Spleen (tissue), 11 donors: ENCODE data around the gene HDAC7. TPM values are rescaled to one million over a fixed set of nuclear protein-coding genes. Genes with fewer than 3 reads are reported as not detected.

Source experiments
- DNase-seq: peaks from one replicate; pipeline ENCODE4 v3.0.0-alpha.2; 2020
- H3K27ac ChIP-seq, 8 donors: fragments of 200-600 bp; sonication (generic) in 7 of 8; 1 replicate in 4 of 8; 2 replicates in 4 of 8; pipeline versions ENCODE4 v1.5.0 to v1.8.0; 2016 to 2021; ENCODE audit warnings: inconsistent platforms in 4 of 8, mild to moderate bottlenecking in 4 of 8, moderate library complexity in 1 of 8
- H3K27me3 ChIP-seq, 7 donors: fragments of 200-600 bp; sonication (generic) in 6 of 7; replicated peaks in 1 of 7; 1 replicate in 4 of 7; 2 replicates in 3 of 7; pipeline versions ENCODE4 v1.5.0 to v1.8.0; 2016 to 2021; ENCODE audit warnings: inconsistent platforms in 3 of 7, mild to moderate bottlenecking in 1 of 7
- H3K36me3 ChIP-seq, 6 donors: fragments of 200-600 bp; sonication (generic) in 5 of 6; 1 replicate in 4 of 6; 2 replicates in 2 of 6; pipeline versions ENCODE4 v1.5.0 to v1.8.0; 2016 to 2021; ENCODE audit warnings: inconsistent platforms in 2 of 6
- H3K4me1 ChIP-seq, 6 donors: fragments of 200-600 bp; sonication (generic) in 5 of 6; 1 replicate in 3 of 6; 2 replicates in 3 of 6; pipeline versions ENCODE4 v1.5.0 to v1.8.0; 2016 to 2021; ENCODE audit warnings: inconsistent platforms in 3 of 6
- H3K4me3 ChIP-seq, 8 donors: fragments of 200-600 bp; sonication (generic) in 7 of 8; 1 replicate in 4 of 8; 2 replicates in 4 of 8; pipeline versions ENCODE4 v1.5.0 to v1.8.0; 2016 to 2021; ENCODE audit warnings: inconsistent platforms in 4 of 8, mild to moderate bottlenecking in 4 of 8, moderate library complexity in 2 of 8
- H3K9me3 ChIP-seq, 8 donors: fragments of 200-600 bp; sonication (generic) in 7 of 8; 1 replicate in 4 of 8; 2 replicates in 4 of 8; pipeline versions ENCODE4 v1.5.0 to v1.8.0; 2016 to 2021; ENCODE audit warnings: inconsistent platforms in 4 of 8
- CTCF ChIP-seq, 11 experiments: fragments of 200-600 bp in 7 of 11; fragments of 450-650 bp in 4 of 11; sonication (generic) in 4 of 11; IDR thresholded peaks in 8 of 11; conservative IDR thresholded peaks in 3 of 11; 1 replicate in 7 of 11; 2 replicates in 4 of 11; pipeline versions ENCODE4 v1.4.0 to v1.8.0; 2016 to 2021; ENCODE audit warnings: antibody characterized with exemption in 11 of 11, inconsistent platforms in 4 of 11, mild to moderate bottlenecking in 1 of 11
- POLR2A ChIP-seq, 3 donors: fragments of 450-650 bp; IDR thresholded peaks; one replicate each; pipeline ENCODE4 v1.5.1; 2017; ENCODE audit warnings: antibody characterized with exemption in 3 of 3, mild to moderate bottlenecking in 1 of 3
- POLR2AphosphoS5 ChIP-seq, 3 donors: sonication (generic); formaldehyde crosslinking; IDR thresholded peaks; one replicate each; pipeline ENCODE4 v1.5.1; 2017; ENCODE audit warnings: antibody characterized with exemption in 3 of 3
- WGBS, 5 donors: extraction: QIAGEN DNeasy Blood & Tissue Kit in 3 of 5; methylation state at CpG; one replicate each; pipeline versions ENCODE4 v1.1.5 to v1.1.7; 2013 to 2018; 5-methylcytosine and 5-hydroxymethylcytosine counted together
- intact Hi-C: fragments of 100-400 bp; cut with DNase I; formaldehyde crosslinking; loops from one replicate; pipeline ENCODE4 v1.15.0; 2023; ENCODE audit warnings: low total_unique reads
- polyA plus RNA-seq, 3 donors: library from polyadenylated mRNA; stranded (reverse); fragments of 200-250 nt; gene quantifications; one replicate each; pipeline ENCODE4 v1.2.1, GENCODE V29; 2013
- total RNA-seq, 7 donors: library from RNA; depleted of rRNA in 3 of 7; stranded (reverse); fragments of >200 nt in 3 of 7; fragmentation: NEBNext Ultra II Directional in 4 of 7; extraction: Animal tissue kit (Norgen Biotek cat#: 25700) in 4 of 7; gene quantifications; one replicate each; pipeline versions ENCODE4 v1.1.0 to v1.2.1, GENCODE V29; 2016 to 2021
- donor health status: healthy with polysubstance abuse.
- donor health status: DM: no; HTN: no; CAD: no; lungs with moderate emphysema.
- donor health status: DM: no; HTN: no; CAD: no.
- donor health status: Bipolar disorder and iron deficiency.
- donor health status: healthy.
- donor health status: DM: no; HTN: no; CAD: no.
- donor health status: DM: yes; HTN: yes; CAD: no.

The HDAC7 gene
- total and polyA plus RNA-seq, 10 donors = 39.6 to 158 (median 101) TPM

GRCh38 chr12:47734725-47735480, 84.8 kb downstream of the HDAC7 start:
- TF ChIP-seq POLR2A (IDR thresholded peaks at IDR 0.05) (no peak), POLR2AphosphoS5 (IDR thresholded peaks at IDR 0.05) (peak; percentile 12 to 62 (median 57))
- DNase-seq = no peak
- intact Hi-C loops = no loop called here
- H3K4me1 ChIP-seq = peaks cover 6 to 56% (median 47%) of the 10 kb centered on the region in 6 donors
- H3K27me3 ChIP-seq = no peaks in the 10 kb centered on the region
- peaks cover 0 to 18% (median 0%) of the 10 kb centered on the region in 6 donors for H3K36me3 ChIP-seq
- peak overlapping the region in 6 of 8 donors; percentile 8 to 81 (median 68) for H3K27ac ChIP-seq
- no peaks in the 10 kb centered on the region for H3K9me3 ChIP-seq
- WGBS, 5 donors = 65 to 79% (median 75%) methylated on average over 8 to 12 of the region's 12 CpGs
- H3K4me3 ChIP-seq = no peak overlapping the region

- intact Hi-C loops = no loop called here
Measured at GRCh38 chr12:47733142-47733541, 86.6 kb downstream of the HDAC7 start.

More at GRCh38 chr12:47733142-47733541, 86.6 kb downstream of the HDAC7 start:
- no peaks in the 10 kb centered on the region for H3K27me3 ChIP-seq
- H3K9me3 ChIP-seq = no peaks in the 10 kb centered on the region
- H3K4me1 ChIP-seq = peaks cover 6 to 44% (median 37%) of the 10 kb centered on the region in 6 donors
- WGBS, 5 donors = 75 to 93% (median 86%) methylated on average over 3 to 4 of the region's 4 CpGs
- TF ChIP-seq CTCF (IDR thresholded peaks at IDR 0.05 in 8 of 11, conservative IDR thresholded peaks at IDR 0.05 in 3 of 11) (no peak), POLR2AphosphoS5 (IDR thresholded peaks at IDR 0.05) (no peak), POLR2A (IDR thresholded peaks at IDR 0.05) (no peak)
- H3K27ac ChIP-seq = no peak overlapping the region
- H3K4me3 ChIP-seq = no peak overlapping the region
- H3K36me3 ChIP-seq = peaks cover 0 to 20% (median 0%) of the 10 kb centered on the region in 6 donors
- no peak for DNase-seq

Other genes with a start within 250 kb of the HDAC7 start
- 10 to 100 TPM; 15.8 to 35.5 (median 27.1) TPM for gene RPAP3, start 113.9 kb downstream of the HDAC7 start, total RNA-seq
- gene RPAP3, start 113.9 kb downstream of the HDAC7 start, polyA plus RNA-seq = 10 to 100 TPM; 12.2 to 15.2 (median 14.4) TPM
- under 1 TPM in 3 of 7 donors, not detected in 4; 0.32 to 0.92 (median 0.70) TPM for gene ENDOU, start 94.4 kb downstream of the HDAC7 start, total RNA-seq
- under 1 TPM; 0.05 to 0.16 (median 0.13) TPM for gene ENDOU, start 94.4 kb downstream of the HDAC7 start, polyA plus RNA-seq
- 10 to 100 TPM; 50.6 to 84.3 (median 57.8) TPM for gene RAPGEF3, start 61.0 kb downstream of the HDAC7 start, total RNA-seq
- 100 to 1,000 TPM in 1 of 3 donors, 10 to 100 TPM in 2; 21.4 to 116 (median 64.3) TPM for gene RAPGEF3, start 61.0 kb downstream of the HDAC7 start, polyA plus RNA-seq
- gene SLC48A1, start 46.7 kb downstream of the HDAC7 start, total RNA-seq = 10 to 100 TPM; 20.2 to 66.4 (median 42.3) TPM
- 10 to 100 TPM in 1 of 3 donors, 1 to 10 TPM in 2; 8.4 to 24.1 (median 9.5) TPM for gene SLC48A1, start 46.7 kb downstream of the HDAC7 start, polyA plus RNA-seq
- 10 to 100 TPM in 1 of 7 donors, 1 to 10 TPM in 6; 5.5 to 10.5 (median 6.4) TPM for gene VDR, start 85.1 kb upstream of the HDAC7 start, total RNA-seq
- gene VDR, start 85.1 kb upstream of the HDAC7 start, polyA plus RNA-seq = under 1 TPM; 0.70 to 0.89 (median 0.83) TPM
- gene TMEM106C, start 143.7 kb upstream of the HDAC7 start, total RNA-seq = 100 to 1,000 TPM in 4 of 7 donors, 10 to 100 TPM in 3; 37.6 to 124 (median 109) TPM
- gene TMEM106C, start 143.7 kb upstream of the HDAC7 start, polyA plus RNA-seq = 10 to 100 TPM; 30.1 to 49.1 (median 40.2) TPM
- gene COL2A1, start 184.6 kb upstream of the HDAC7 start, total RNA-seq = under 1 TPM in 3 of 7 donors, not detected in 4; 0.37 to 0.49 (median 0.47) TPM
- gene COL2A1, start 184.6 kb upstream of the HDAC7 start, polyA plus RNA-seq = not detected